Measurements from ENCODE around the gene MRPL42. TPM values are rescaled to one million over a fixed set of nuclear protein-coding genes. Genes with fewer than 3 reads are reported as not detected.
"Not testable (repeated sequence)": the region's sequence is repeated elsewhere in the genome, so short reads cannot be mapped to it uniquely, and the experiment has no call there.

Gene MRPL42
- total RNA-seq, 1 donor from 2014 or later = 82.7 TPM

DNA sequence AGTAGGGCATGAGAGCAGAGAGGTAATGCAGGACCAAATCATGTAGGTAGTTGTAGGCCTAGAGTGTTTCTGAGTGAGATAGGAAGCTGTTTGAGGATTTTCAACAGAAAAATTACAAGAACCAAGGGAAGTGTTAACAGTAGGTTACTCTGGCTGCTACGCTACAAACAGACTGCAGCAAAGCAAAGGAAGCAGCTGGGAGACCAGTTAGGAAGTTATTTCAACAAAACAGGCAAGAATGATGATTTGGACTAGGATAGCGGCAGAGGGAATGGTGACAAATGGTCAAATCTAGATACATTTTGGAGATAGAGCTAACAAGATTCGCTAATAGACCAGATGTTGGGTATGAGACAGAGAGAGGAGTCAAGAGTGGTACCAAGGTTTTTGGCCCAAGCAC lies 26.8 kb downstream of the MRPL42 start:
- H3K27ac Mint-ChIP-seq (ENCODE audit: unreplicated experiment) = no peak overlapping the region
- peaks cover 5% of the 10 kb centered on the region for H3K4me1 Mint-ChIP-seq (ENCODE audit: low read depth, unreplicated experiment)
- peaks cover 11% of the 10 kb centered on the region for H3K36me3 Mint-ChIP-seq (ENCODE audit: unreplicated experiment)
- no peak for DNase-seq
- TF ChIP-seq, protein P1, sequence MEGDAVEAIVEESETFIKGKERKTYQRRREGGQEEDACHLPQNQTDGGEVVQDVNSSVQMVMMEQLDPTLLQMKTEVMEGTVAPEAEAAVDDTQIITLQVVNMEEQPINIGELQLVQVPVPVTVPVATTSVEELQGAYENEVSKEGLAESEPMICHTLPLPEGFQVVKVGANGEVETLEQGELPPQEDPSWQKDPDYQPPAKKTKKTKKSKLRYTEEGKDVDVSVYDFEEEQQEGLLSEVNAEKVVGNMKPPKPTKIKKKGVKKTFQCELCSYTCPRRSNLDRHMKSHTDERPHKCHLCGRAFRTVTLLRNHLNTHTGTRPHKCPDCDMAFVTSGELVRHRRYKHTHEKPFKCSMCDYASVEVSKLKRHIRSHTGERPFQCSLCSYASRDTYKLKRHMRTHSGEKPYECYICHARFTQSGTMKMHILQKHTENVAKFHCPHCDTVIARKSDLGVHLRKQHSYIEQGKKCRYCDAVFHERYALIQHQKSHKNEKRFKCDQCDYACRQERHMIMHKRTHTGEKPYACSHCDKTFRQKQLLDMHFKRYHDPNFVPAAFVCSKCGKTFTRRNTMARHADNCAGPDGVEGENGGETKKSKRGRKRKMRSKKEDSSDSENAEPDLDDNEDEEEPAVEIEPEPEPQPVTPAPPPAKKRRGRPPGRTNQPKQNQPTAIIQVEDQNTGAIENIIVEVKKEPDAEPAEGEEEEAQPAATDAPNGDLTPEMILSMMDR (IDR thresholded peaks at IDR 0.05; ENCODE audit: partially characterized antibody, unreplicated experiment) = no peak
- peaks cover 4% of the 10 kb centered on the region for H3K9me3 Mint-ChIP-seq (ENCODE audit: unreplicated experiment)
- no peaks in the 10 kb centered on the region for H3K27me3 Mint-ChIP-seq (ENCODE audit: unreplicated experiment)
- H3K4me3 Mint-ChIP-seq (ENCODE audit: unreplicated experiment) = no peak overlapping the region

- no peak overlapping the region for H3K27ac Mint-ChIP-seq (ENCODE audit: unreplicated experiment)
- peaks cover 9% of the 10 kb centered on the region for H3K4me1 Mint-ChIP-seq (ENCODE audit: low read depth, unreplicated experiment)
- peaks cover 11% of the 10 kb centered on the region for H3K36me3 Mint-ChIP-seq (ENCODE audit: unreplicated experiment)
- TF ChIP-seq, protein P1 (IDR thresholded peaks at IDR 0.05; ENCODE audit: partially characterized antibody, unreplicated experiment) = no peak
- no peaks in the 10 kb centered on the region for H3K27me3 Mint-ChIP-seq (ENCODE audit: unreplicated experiment)
- peaks cover 4% of the 10 kb centered on the region for H3K9me3 Mint-ChIP-seq (ENCODE audit: unreplicated experiment)
- DNase-seq = no peak
- H3K4me3 Mint-ChIP-seq (ENCODE audit: unreplicated experiment) = no peak overlapping the region
These were observed 30.1 kb downstream of the MRPL42 start for GRCh38 chr12:93497456-93497855.

GRCh38 chr12:93498813-93499212 lies 31.5 kb downstream of the MRPL42 start:
- H3K36me3 Mint-ChIP-seq (ENCODE audit: unreplicated experiment) = peaks cover 11% of the 10 kb centered on the region
- H3K4me3 Mint-ChIP-seq (ENCODE audit: unreplicated experiment); H3K4me1 Mint-ChIP-seq (ENCODE audit: low read depth, unreplicated experiment); DNase-seq; H3K27ac Mint-ChIP-seq (ENCODE audit: unreplicated experiment); H3K9me3 Mint-ChIP-seq (ENCODE audit: unreplicated experiment); H3K27me3 Mint-ChIP-seq (ENCODE audit: unreplicated experiment): not testable (repeated sequence)

GRCh38 chr12:93500201-93500600 lies 32.9 kb downstream of the MRPL42 start:
- Mint-ChIP-seq H3K36me3 (ENCODE audit: unreplicated experiment) (peaks cover 4% of the 10 kb centered on the region), H3K4me3 (ENCODE audit: unreplicated experiment) (no peak overlapping the region), H3K27me3 (ENCODE audit: unreplicated experiment) (no peaks in the 10 kb centered on the region), H3K27ac (ENCODE audit: unreplicated experiment) (no peak overlapping the region), H3K4me1 (ENCODE audit: low read depth, unreplicated experiment) (peaks cover 4% of the 10 kb centered on the region), H3K9me3 (ENCODE audit: unreplicated experiment) (peaks cover 2% of the 10 kb centered on the region)
- DNase-seq = no peak
- TF ChIP-seq, protein P1 (IDR thresholded peaks at IDR 0.05; ENCODE audit: partially characterized antibody, unreplicated experiment) = no peak

DNA sequence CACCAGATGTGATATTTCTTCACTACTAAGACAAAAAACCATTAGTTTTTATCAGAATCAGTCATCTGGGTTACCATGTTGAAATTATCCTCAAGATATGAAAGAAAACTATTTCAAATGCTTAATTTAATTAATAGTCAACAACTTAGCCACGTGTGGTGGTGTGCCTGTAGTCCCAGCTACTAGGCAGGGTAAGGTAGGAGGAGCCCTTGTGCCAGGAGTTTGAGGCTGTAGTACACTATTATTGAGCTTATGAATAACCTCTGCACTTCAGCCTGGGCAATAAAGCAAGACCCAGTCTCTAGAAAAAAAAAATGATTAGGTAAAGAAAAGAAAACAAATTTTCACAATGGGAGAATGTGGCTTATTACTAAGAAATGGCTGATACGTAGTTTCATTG lies 33.4 kb downstream of the MRPL42 start:
- DNase-seq = no peak
- peaks cover 2% of the 10 kb centered on the region for H3K9me3 Mint-ChIP-seq (ENCODE audit: unreplicated experiment)
- peaks cover 4% of the 10 kb centered on the region for H3K36me3 Mint-ChIP-seq (ENCODE audit: unreplicated experiment)
- H3K27ac Mint-ChIP-seq (ENCODE audit: unreplicated experiment) = no peak overlapping the region
- peaks cover 4% of the 10 kb centered on the region for H3K4me1 Mint-ChIP-seq (ENCODE audit: low read depth, unreplicated experiment)
- no peak overlapping the region for H3K4me3 Mint-ChIP-seq (ENCODE audit: unreplicated experiment)
- H3K27me3 Mint-ChIP-seq (ENCODE audit: unreplicated experiment) = no peaks in the 10 kb centered on the region
- TF ChIP-seq, protein P1 (IDR thresholded peaks at IDR 0.05; ENCODE audit: partially characterized antibody, unreplicated experiment) = no peak

All from glutamatergic neuron (in vitro differentiated cells).